K562 (cell line): ENCODE results near the gene ARHGAP25. TPM values are rescaled to one million over a fixed set of nuclear protein-coding genes. Genes with fewer than 3 reads are reported as not detected.

Experiments
- ATAC-seq: fragments of 200-7000 bp; cut with Tn5 transposase; 3 replicates; pipeline ENCODE4 v1.9.1; 2020; ENCODE audit warnings: moderate library complexity
- BruUV-seq: library from RNA; stranded (reverse); fragments of 400-500 nt; replicated peaks from 2 replicates; lab custom pipeline; 2021; lab: Mats Ljungman, UMichigan
- CTCF ChIA-PET: fragments of 300-600 bp; formaldehyde crosslinking; extraction: SDS; loops from one replicate; lab custom pipeline; 2021; ENCODE audit warnings: low intra/inter-chr PET ratio; lab: Yijun Ruan, JAX
- POLR2A ChIA-PET: fragments of 300-600, 350-650 bp; sonication (Branson Sonifier 250); formaldehyde crosslinking; extraction: SDS; loops from one replicate; lab custom pipeline; 2021; ENCODE audit warnings: antibody characterized with exemption, inconsistent platforms; lab: Yijun Ruan, JAX
- DNase-seq, 4 experiments: peaks; one replicate each; pipeline versions ENCODE4 v3.0.0 to v3.0.0-alpha.2; 2011 to 2018; ENCODE audit warnings: low spot score in 3 of 4, mixed read lengths in 3 of 4; ENCODE audit errors: extremely low read depth in 1 of 4
- FAIRE-seq: peaks from 2 replicates; lab custom pipeline; 2011; peaks lifted over from hg19 to GRCh38; lab: Jason Lieb, UNC
- H2AFZ ChIP-seq: 2 replicates; pipeline ENCODE4 v1.6.0; 2011; ENCODE audit warnings: low read depth, low read length, control low read depth, inconsistent platforms
- H3K27ac ChIP-seq: fragments of 200-600 bp; 3 replicates; pipeline ENCODE4 v1.8.0; 2011; ENCODE audit warnings: low read depth, mild to moderate bottlenecking, control low read depth, inconsistent platforms, low read length, moderate library complexity, mixed read lengths; ENCODE audit errors: extremely low read depth
- H3K27me3 ChIP-seq, 2 experiments: fragments of 300-600 bp in 1 of 2; 2 replicates in 1 of 2; 3 replicates in 1 of 2; pipeline versions ENCODE4 v1.6.0 to v1.8.0; 2011; ENCODE audit warnings: inconsistent platforms in 2 of 2, low read length in 2 of 2, mild to moderate bottlenecking in 1 of 2, mixed read lengths in 1 of 2, moderate library complexity in 1 of 2; ENCODE audit not compliant: control insufficient read depth in 2 of 2, insufficient read depth in 2 of 2
- H3K36me3 ChIP-seq: fragments of 300-600 bp; 3 replicates; pipeline ENCODE4 v1.8.0; 2011; ENCODE audit warnings: mild to moderate bottlenecking, low read length, inconsistent platforms; ENCODE audit not compliant: control insufficient read depth, insufficient read depth
- H3K4me1 ChIP-seq, 2 experiments: fragments of 200-600 bp in 1 of 2; replicated peaks in 1 of 2; 2 replicates in 1 of 2; 3 replicates in 1 of 2; pipeline versions ENCODE4 v1.5.1 to v1.8.0; 2011; ENCODE audit warnings: inconsistent platforms in 2 of 2, low read length in 2 of 2, mild to moderate bottlenecking in 1 of 2, mixed read lengths in 1 of 2, moderate library complexity in 1 of 2; ENCODE audit not compliant: control insufficient read depth in 2 of 2, insufficient read depth in 2 of 2
- H3K4me2 ChIP-seq: 2 replicates; pipeline ENCODE4 v1.6.1; 2011; ENCODE audit warnings: low read length, control low read depth, inconsistent platforms, mixed read lengths; ENCODE audit not compliant: insufficient read depth
- H3K4me3 ChIP-seq: fragments of 200-600 bp; sonication (generic), shearing (Covaris generic); 2 replicates; pipeline ENCODE4 v1.5.1; 2016; ENCODE audit warnings: control low read depth, inconsistent platforms
- H3K79me2 ChIP-seq: fragments of 200-600 bp; 3 replicates; pipeline ENCODE4 v1.8.0; 2011; ENCODE audit warnings: low read length, inconsistent platforms; ENCODE audit not compliant: control insufficient read depth, insufficient read depth
- H3K9ac ChIP-seq, 2 experiments: 2 replicates each; pipeline versions ENCODE4 v1.6.0 to v1.6.1; 2011; ENCODE audit warnings: low read depth in 2 of 2, low read length in 2 of 2, control low read depth in 1 of 2, inconsistent platforms in 1 of 2, mild to moderate bottlenecking in 1 of 2, mixed read lengths in 1 of 2; ENCODE audit not compliant: insufficient read depth in 1 of 2
- H3K9me1 ChIP-seq: one replicate; pipeline ENCODE4 v1.6.0; 2011; ENCODE audit warnings: inconsistent platforms, mild to moderate bottlenecking, low read length, moderate library complexity; ENCODE audit not compliant: control insufficient read depth, insufficient read depth
- H3K9me3 ChIP-seq: replicated peaks from 2 replicates; pipeline ENCODE4 v1.5.1; 2011; ENCODE audit warnings: low read depth, low read length, inconsistent platforms; ENCODE audit not compliant: control insufficient read depth, insufficient read depth
- H4K20me1 ChIP-seq: replicated peaks from 2 replicates; pipeline ENCODE4 v1.6.1; 2011; ENCODE audit warnings: low read length, inconsistent platforms, mixed read lengths; ENCODE audit not compliant: control insufficient read depth, insufficient read depth
- ARHGAP35 ChIP-seq: fragments of 450-650 bp; IDR thresholded peaks from 2 replicates; pipeline ENCODE4 v1.6.1; 2018; ENCODE audit not compliant: partially characterized antibody
- FOXM1 ChIP-seq, 2 experiments: fragments of 450-650 bp in 1 of 2; sonication (generic) in 1 of 2; formaldehyde crosslinking in 1 of 2; IDR thresholded peaks; 2 replicates each; pipeline versions ENCODE4 v1.6.1 to v1.9.0; 2017 to 2022; ENCODE audit warnings: low read depth in 2 of 2, mild to moderate bottlenecking in 2 of 2, missing genetic modification reagents in 1 of 2, moderate library complexity in 1 of 2
- FOXP1 ChIP-seq: sonication (generic); formaldehyde crosslinking; IDR thresholded peaks from 2 replicates; pipeline ENCODE4 v1.8.0; 2022; ENCODE audit warnings: mild to moderate bottlenecking, missing genetic modification reagents
- L3MBTL2 ChIP-seq: fragments of 450-650 bp; IDR thresholded peaks from 2 replicates; pipeline ENCODE4 v1.6.1; 2016; ENCODE audit warnings: mild to moderate bottlenecking, moderate library complexity
- PRPF4 ChIP-seq: fragments of 200-400 bp; formaldehyde crosslinking; IDR thresholded peaks from one replicate; pipeline ENCODE4 v1.6.1; 2017; ENCODE audit warnings: low read length, low read depth, mild to moderate bottlenecking; ENCODE audit not compliant: insufficient read depth, poor library complexity, severe bottlenecking
- SIX5 ChIP-seq, 2 experiments: IDR thresholded peaks; 2 replicates each; pipeline ENCODE4 v1.6.1; 2011; ENCODE audit warnings: low read length in 2 of 2, borderline replicate concordance in 1 of 2, low read depth in 1 of 2, mild to moderate bottlenecking in 1 of 2, moderate library complexity in 1 of 2; ENCODE audit not compliant: insufficient read depth in 1 of 2
- SMAD3 ChIP-seq: fragments of 450-650 bp; formaldehyde crosslinking; conservative IDR thresholded peaks from 2 replicates; pipeline ENCODE4 v1.4.0; 2020; ENCODE audit warnings: mild to moderate bottlenecking
- TRIM28 ChIP-seq: fragments of 450-650 bp; IDR thresholded peaks from 2 replicates; pipeline ENCODE4 v1.6.1; 2017
- USF1 ChIP-seq: sonication (generic); formaldehyde crosslinking; IDR thresholded peaks from 2 replicates; pipeline ENCODE4 v1.9.0; 2022; ENCODE audit warnings: mild to moderate bottlenecking, missing genetic modification reagents
- ZBTB12 ChIP-seq: fragments of 250-450 bp; sonication (Bioruptor Pico); IDR thresholded peaks from 2 replicates; pipeline ENCODE4 v1.4.0; 2020
- ZNF224 ChIP-seq: sonication (generic); formaldehyde crosslinking; IDR thresholded peaks from 2 replicates; pipeline ENCODE4 v1.8.0; 2022; ENCODE audit warnings: mild to moderate bottlenecking, missing genetic modification reagents
- ZNF23 ChIP-seq: fragments of 250-450 bp; sonication (Bioruptor Pico); IDR thresholded peaks from 2 replicates; pipeline ENCODE4 v1.4.0; 2020; ENCODE audit warnings: mild to moderate bottlenecking
- ZNF431 ChIP-seq: sonication (generic); formaldehyde crosslinking; IDR thresholded peaks from 2 replicates; pipeline ENCODE4 v1.8.0; 2022; ENCODE audit warnings: mild to moderate bottlenecking, missing genetic modification reagents
- ZNF518B ChIP-seq: fragments of 250-450 bp; sonication (Bioruptor Pico); IDR thresholded peaks from 2 replicates; pipeline ENCODE4 v1.5.0; 2021; ENCODE audit warnings: mild to moderate bottlenecking, moderate library complexity
- ZNF717 ChIP-seq: fragments of 250-450 bp; sonication (Bioruptor Pico); IDR thresholded peaks from 2 replicates; pipeline ENCODE4 v1.5.0; 2021
- ZNF76 ChIP-seq: fragments of 250-450 bp; sonication (Bioruptor Pico); IDR thresholded peaks from 2 replicates; pipeline ENCODE4 v1.4.0; 2020; ENCODE audit warnings: mild to moderate bottlenecking, moderate library complexity, borderline replicate concordance
- WGBS: fragments of 100-300 bp; shearing (Covaris generic); methylation state at CpG from one replicate; pipeline ENCODE4 v1.1.6; 2016; ENCODE audit warnings: low coverage, mixed read lengths; ENCODE audit not compliant: insufficient coverage; ENCODE audit errors: missing lambda C conversion rate; 5-methylcytosine and 5-hydroxymethylcytosine counted together
- in situ Hi-C: fragments of 300-500 bp; cut with MboI; formaldehyde crosslinking; loops from 4 replicates; pipeline ENCODE4 v1.15.0; 2018; ENCODE audit warnings: inconsistent platforms, mixed read lengths
- intact Hi-C: fragments of 100-400 bp; cut with micrococcal nuclease; formaldehyde crosslinking; loops from 2 replicates; pipeline ENCODE4 v1.14.2; 2022
- polyA plus RNA-seq, 8 experiments: library from polyadenylated mRNA; depleted of rRNA in 4 of 8; stranded (reverse) in 5 of 8; unstranded in 3 of 8; fragments of >200 nt; fragmentation: Nextera tagmentation in 2 of 8; fragmentation: Illumina TruSeq in 1 of 8; extraction: Ambion mirVana in 2 of 8; extraction: Trizol in 1 of 8; gene quantifications; 2 replicates each; pipeline versions ENCODE4 v1.2.1 to v1.2.3, GENCODE V29; 2011 to 2014; ENCODE audit warnings: inconsistent platforms in 1 of 8, missing spikeins in 1 of 8
- total RNA-seq, 7 experiments: library from RNA; depleted of rRNA in 6 of 7; stranded (reverse); fragments of >200 nt in 6 of 7; fragmentation: Illumina TruSeq in 2 of 7; extraction: Trizol in 2 of 7; gene quantifications; 2 replicates each; pipeline versions ENCODE4 v1.2.1 to v1.2.3, GENCODE V29; 2011 to 2021; ENCODE audit warnings: low replicate concordance in 1 of 7

Gene ARHGAP25
- total and polyA plus RNA-seq, 9 of the 15 experiments (the other 6 are each of a cell fraction or from before 2014, with no cell fraction given), result 4.9 to 14.8 (median 10.7) TPM

- Histone ChIP-seq H3K36me3 (no peaks in the 10 kb centered on the region), H3K9me1 (no peaks in the 10 kb centered on the region), H2AFZ (no peak overlapping the region), H3K4me1 (peaks cover 0 to 16% of the 10 kb centered on the region in 2 experiments; a peak in 4 of 5 replicates), H3K9me3 (no peaks in the 10 kb centered on the region), H3K27ac (no peak overlapping the region), H3K27me3 (no peaks in the 10 kb centered on the region), H3K9ac (no peak overlapping the region), H3K4me3 (no peak overlapping the region), H4K20me1 (no peaks in the 10 kb centered on the region), H3K4me2 (no peak overlapping the region), H3K79me2 (no peaks in the 10 kb centered on the region)
- ChIA-PET POLR2A (no interaction called here), CTCF (no interaction called here)
- WGBS, result 28% methylated on average over 3 of the region's 3 CpGs
- FAIRE-seq (no peak), ATAC-seq (no peak), DNase-seq (no peak)
- in situ Hi-C loops (no loop called here), intact Hi-C loops (loop anchor here (10.0 kb wide), 1 partner anchor 122 kb away; no protein-coding TSS in a partner anchor)
- BruUV-seq, result no TSS peak
- no peak for TF ChIP-seq ZNF76 (CRISPR knock-in tag)
- no peak for TF ChIP-seq ZNF717 (CRISPR knock-in tag)
- no peak for TF ChIP-seq USF1 (CRISPR knock-in tag)
- no peak for TF ChIP-seq ARHGAP35
- TF ChIP-seq TRIM28, result no peak
- no peak for TF ChIP-seq FOXP1 (CRISPR knock-in tag)
- TF ChIP-seq SIX5 (IDR thresholded peaks at IDR 0.05; ENCODE audit: borderline replicate concordance in 1 of 2, insufficient read depth in 1 of 2, low read depth in 1 of 2, low read length in 2 of 2), result no peak
- no peak for TF ChIP-seq ZNF518B (CRISPR knock-in tag)
- TF ChIP-seq ZBTB12 (CRISPR knock-in tag), result no peak
- TF ChIP-seq ZNF23 (CRISPR knock-in tag), result no peak
- TF ChIP-seq ZNF224 (CRISPR knock-in tag), result no peak
- TF ChIP-seq ZNF431 (CRISPR knock-in tag), result no peak
- TF ChIP-seq L3MBTL2, result no peak
- TF ChIP-seq PRPF4, result no peak
- no peak for TF ChIP-seq FOXM1 (IDR thresholded peaks at IDR 0.05; ENCODE audit: low read depth)
- no peak for TF ChIP-seq FOXM1 (CRISPR knock-in tag; IDR thresholded peaks at IDR 0.05; ENCODE audit: low read depth)
- TF ChIP-seq SMAD3, result no peak
Observed at GRCh38 chr2:68717305-68717661, 17.3 kb upstream of the ARHGAP25 start.
